ENCODE measurements around the gene MYH3.

Gene MYH3

DNA sequence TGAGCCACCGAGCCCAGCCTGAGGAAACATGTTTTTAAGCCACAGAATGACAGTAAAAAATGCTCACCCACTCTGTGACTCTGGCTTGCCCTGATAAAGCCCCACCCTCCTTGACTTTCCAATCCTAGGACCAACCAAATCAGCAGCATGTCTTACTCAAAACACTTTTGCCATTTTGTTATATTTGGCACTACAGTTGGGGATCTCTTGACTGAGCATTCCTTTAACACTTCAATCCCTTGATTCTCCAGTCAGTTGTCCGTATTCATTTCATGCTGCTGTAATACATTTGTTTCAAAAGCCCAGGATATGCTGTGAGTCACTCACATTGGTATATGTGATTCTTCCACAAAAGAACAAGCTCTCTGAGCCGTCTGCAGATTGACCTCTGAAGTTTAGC, 8.2 kb downstream of the MYH3 start:
- DNase-seq (ENCODE audit: low spot score), result no peak

DNA sequence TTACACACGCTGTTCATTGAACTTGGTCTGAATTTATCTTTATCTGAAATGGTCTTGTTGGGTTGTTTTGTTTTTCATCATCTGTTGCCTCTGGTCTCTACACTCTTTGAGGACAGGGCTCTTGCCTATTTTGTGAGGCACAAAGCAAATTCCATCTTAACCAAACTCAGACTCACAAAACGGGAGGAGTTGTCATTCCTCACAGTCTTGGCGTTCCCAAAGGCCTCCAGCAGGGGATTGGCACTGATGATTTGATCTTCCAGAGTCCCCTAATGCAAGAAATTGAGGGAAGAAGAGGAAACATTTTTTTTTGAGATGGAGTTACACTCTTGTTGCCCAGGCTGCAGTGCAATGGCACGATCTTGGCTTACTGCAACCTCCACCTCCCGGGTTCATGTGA, 8.7 kb downstream of the MYH3 start:
- DNase-seq (ENCODE audit: low spot score), result no peak

DNA sequence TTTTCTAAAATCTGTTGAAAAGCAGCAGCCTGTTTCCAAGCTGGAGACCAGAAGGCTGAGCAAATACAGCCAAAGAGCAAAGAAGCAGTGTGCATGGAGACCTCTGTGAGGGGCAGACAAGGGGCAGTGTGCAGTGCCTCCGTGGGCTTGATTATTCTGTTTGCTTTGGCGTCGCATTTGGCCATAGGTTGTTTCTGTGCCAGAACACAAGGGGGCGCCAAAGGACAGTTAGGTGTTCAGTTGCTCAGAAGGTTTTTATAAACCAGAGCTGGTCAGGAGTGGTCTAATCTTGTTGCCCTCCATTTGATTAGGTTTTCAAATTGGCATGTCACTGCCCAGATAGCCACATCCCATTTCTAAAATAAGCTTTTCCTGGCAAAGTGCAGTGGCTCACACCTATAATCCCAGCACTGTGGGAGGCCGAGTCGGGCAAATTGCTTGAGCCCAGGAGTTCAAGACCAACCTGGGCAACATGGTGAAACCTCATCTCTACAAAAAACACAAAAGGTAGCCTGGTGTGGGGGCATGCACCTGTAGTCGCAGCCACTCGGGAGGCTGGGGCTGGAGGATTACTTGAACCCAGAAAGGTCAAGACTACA, 10.6 kb downstream of the MYH3 start:
- peak; percentile 73 for DNase-seq (ENCODE audit: low spot score)

DNA sequence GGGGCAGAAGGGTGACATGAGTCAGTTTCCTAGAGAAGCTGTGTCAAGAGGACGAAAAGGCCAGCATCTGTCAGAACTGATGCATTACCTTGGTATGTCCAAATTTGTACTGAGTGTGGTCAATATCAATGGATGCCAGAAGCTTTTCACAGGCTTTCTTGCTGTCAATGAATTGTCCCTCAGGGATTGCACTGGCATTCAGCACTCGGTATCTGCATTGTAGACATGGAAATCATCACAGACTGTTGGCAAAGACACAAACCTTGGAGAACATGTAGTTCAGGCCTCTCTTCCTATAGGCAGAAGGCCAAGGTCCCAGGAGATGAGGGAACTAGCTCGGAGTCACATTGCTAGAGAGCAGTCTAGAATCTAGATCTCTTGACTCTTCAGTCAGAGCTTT, 16.6 kb downstream of the MYH3 start:
- no peak for DNase-seq (ENCODE audit: low spot score)

DNA sequence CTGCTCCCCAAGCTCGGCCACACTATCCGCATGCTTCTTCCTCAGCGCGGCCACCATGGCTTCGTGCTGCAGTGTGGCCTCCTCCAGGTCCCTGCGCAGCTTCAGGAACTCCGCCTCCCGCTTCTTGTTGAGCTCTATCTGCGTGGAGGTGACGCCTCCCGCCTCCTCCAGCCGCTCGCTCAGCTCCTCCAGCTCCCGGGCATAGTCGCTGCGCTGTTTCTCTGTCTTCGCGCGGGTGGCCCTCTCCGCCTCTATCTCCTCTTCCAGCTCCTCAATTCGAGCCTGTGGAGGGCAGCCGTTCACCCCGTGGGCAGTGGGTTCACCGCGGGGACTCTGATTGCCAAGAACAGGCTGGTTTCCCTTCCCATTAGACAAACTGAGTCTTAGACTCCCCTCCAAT, 19.0 kb downstream of the MYH3 start:
- DNase-seq (ENCODE audit: low spot score), result no peak

DNA sequence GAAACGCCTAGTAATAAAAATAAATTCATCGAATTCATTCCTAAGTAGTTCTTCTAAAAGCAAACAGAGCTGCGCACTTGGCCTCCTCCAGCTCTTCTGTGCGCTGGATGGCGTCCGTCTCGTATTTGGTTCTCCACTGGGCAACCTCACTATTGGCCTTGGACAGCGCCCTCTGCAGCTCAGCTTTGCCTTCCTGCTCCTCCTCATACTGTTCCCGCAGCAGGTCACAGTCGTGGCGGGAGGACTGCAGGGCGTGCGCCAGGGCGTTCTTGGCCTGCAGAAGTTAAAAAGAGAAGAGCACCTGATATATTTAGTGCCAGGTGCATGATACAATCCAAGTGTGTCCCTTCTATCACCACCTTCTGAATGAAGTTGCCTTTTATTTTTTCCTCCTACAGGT, 21.8 kb downstream of the MYH3 start:
- no peak for DNase-seq (ENCODE audit: low spot score)

DNA sequence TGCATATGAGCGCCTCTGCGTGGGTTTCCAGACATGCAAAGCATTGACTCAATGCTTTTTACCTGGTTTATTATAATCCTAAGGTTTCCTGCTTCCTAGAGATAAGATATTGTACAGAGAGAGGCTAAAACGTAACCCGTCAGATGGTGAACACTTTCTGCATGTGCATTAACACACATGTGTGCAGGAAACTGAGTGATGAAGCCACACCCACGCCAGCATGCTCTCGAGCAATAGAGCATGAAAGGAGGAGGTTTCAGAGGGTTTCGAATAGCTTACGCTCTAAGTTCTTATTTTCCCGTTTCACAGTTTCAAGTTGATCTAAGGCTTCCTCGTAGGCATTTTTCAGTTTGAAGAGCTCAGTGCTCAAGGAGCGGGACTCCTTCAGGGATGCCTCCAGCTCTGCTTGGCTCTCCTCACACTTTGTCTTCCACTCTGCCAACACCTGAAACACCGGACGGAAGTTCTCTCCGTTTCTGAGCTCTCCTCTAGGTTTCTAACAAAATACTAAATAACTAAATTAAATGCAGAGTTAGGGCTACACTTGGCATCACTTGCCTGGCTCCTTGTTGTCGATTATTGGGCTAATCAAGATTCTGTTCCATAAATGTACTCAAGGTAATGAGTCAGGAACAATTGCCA, 23.2 kb downstream of the MYH3 start:
- DNase-seq (ENCODE audit: low spot score), result no peak

DNA sequence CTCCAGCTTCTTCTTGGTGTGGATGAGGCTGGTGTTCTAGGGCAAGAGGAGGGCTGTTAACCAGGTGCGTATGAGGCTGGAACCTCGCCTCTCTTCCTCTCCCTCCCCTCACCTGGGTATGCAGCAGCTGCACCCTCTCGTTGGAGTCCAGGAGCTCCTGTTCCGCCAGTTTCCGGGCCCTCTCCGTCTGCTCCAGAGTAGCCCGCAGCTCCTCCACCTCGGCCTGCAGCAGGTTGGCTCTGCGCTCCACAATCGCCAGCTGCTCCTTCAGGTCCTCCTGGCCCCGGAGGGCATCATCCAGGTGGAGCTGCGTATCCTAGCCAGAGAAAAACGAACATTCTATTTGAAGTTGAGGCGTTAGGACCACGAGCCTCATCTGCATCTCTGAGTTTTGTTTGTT, 25.4 kb downstream of the MYH3 start:
- no peak for DNase-seq (ENCODE audit: low spot score)

DNA sequence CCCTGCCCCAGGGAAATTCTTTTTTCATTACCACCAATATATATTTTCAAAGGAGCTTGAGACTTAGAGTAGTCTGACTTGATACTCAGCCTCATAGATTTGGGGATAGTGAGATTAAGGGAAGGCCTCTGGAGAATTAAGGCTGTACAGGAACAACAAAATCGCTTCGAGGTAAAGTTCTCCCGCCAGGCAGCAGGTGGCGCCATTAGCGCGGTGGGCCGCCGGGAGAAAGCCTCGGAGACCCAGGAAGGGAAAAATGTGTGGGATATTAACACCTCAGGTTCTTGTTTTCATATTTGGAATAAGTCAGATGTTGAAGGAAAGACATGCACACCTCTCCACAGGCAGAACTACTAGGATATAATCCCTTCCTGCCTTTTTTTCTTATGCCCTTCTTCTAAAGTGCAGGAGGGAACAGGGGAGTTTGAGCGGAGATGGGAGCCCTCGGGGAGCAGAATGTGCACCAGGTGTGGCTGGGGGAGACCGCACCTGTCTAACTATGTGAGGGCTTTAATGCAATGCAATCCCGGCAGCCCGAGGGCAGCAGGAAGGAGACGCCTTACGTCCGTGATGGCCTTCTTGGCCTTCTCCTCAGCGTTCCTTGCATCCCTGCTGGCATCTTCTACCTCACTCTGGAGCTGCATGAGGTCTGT, 25.9 kb downstream of the MYH3 start:
- peak; percentile 22 for DNase-seq (ENCODE audit: low spot score)

DNA sequence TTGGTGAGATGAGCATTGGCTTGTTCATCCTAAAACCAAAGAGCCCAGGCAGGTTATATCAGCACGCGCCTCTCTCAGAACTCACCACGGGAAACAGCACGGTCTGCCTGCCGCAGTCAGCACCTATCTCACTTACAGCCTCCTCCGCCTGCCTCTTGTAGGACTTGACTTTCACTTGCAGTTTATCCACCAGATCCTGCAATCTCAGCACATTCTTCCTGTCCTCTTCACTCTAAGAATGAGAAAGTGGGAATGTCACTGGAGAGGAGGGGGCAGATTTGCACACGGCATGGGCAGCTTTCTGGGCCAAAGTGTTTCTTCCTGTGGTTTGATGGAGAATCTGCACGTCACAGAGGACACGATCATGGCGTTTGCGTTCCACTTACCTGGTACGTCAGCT, 27.4 kb downstream of the MYH3 start:
- no peak for DNase-seq (ENCODE audit: low spot score)

DNA sequence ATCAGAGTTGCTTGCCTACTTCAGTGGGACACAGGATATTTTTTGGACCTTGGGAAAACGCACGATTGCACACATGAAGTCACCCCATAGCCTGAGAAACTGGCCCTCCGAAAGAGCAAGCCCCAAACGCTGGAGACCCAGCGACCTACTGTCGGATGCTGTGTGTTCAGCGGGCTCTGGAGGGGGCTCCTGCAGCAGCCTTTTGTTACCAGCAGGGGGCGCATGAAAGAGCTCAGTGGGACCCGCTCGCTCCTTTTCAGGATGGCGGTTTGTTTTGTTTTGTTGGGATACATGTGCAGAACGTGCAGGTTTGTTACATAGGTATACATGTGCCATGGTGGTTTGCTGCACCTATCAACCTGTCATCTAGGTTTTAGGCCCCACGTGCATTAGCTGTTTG, 28.4 kb downstream of the MYH3 start:
- no peak for DNase-seq (ENCODE audit: low spot score)

DNA sequence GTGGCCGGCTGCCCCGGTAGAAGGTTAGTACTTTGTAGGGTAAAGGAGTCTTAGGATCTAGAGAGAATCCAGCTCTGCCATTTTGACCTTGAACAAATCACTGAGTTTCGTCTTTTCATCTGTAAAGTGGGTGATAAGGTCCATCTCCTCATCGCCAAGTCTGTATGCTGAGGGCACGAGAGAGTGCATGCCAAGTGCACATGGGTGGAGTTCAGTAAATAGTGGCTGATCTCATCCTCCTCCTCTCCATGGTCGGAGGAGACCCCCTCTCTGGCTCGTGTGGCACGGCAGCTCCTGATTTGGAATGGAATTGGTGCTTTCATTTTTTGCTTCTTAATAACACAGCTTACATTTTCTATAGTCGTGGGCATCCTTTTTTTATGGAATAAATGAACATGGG, 30.7 kb downstream of the MYH3 start:
- DNase-seq (ENCODE audit: low spot score), result no peak

DNA sequence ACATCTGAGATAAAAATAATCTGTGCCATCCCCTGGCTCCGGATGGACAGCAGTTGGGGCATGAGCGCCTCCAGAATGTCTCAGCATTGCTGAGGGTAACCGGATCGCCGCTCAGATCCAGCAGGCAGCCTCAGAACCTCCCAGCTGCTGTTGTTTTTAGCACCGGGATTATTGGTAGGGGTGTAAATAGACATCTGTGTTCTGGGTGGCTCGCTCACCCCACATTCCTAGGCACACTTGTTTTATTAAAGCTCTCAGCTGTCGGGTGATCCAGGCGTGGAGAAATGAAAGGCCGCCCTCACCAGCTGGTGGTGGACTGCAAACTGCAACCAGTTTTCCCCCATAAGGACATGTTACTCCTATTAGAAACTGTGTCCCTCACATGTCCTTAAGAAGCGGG, 32.1 kb downstream of the MYH3 start:
- DNase-seq (ENCODE audit: low spot score), result no peak

DNA sequence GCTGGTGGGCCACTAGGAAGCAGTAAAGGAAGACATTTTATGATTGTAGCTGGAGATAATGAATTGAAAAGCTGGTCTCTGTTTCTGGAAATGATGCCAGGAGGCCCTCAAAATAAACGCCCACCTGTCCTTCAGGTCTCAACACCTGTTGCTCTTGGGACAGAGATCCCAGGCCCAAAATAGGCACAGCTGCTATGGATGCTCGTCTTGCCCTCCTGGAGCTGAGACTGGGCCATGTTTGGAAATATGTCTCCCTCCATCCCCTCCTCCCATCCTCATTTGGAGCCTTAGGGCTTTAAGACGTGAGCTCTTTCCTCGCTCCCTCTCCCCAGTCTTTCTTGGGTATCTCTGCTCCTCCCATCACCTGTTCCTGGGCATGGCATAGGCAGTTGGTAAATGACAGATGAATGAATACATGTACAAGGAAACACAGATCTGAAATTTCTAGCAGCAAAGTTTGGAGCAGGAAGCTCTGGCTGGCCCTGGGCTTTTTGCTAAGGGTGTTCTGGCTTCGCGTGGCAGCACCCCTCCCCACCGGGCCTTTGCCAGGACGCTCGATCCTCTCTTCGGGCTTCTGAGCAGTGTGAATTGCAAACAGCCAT, 33.3 kb downstream of the MYH3 start:
- no peak for DNase-seq (ENCODE audit: low spot score)

DNA sequence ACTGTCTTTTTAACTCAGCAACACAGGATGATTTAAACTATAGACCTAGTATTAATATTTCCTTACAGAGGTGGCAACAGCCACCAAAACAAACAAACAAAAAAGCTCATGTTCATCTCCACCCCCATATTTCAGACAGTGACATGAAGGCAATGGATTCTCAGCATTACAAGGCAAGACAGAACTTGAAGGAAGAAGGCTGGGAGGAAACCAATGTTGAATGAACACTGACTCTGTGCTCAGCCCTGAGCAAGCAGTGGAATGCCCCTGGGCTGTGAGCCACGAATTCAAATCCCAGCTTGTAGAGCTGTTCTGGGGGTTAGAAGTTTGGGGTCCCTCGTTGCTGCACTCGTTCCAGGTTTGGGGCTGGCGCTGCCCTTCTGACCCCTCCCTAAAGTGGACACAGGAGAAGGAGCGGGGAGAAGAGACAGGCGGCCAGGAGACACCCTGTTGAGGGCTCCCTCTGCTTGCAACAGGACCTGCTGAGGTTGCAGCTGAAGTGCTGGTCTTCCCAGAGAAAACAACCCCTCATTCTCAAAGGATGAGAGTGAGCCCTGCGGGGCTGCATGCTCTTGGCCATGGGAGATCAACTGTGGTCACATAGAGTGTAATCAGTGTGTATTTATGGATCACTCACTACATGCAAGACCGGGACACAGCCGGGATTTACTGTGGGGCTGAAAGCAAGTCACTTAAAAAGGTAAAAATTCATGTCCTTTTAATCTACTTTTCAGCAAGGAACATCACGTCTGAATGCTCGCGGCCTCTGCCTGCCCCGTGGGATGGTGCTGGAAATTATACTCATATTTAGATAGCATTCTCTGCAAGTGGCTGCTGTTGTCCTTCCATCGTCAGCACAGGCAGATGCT, 34.3 kb downstream of the MYH3 start:
- no peak for DNase-seq (ENCODE audit: low spot score)

DNA sequence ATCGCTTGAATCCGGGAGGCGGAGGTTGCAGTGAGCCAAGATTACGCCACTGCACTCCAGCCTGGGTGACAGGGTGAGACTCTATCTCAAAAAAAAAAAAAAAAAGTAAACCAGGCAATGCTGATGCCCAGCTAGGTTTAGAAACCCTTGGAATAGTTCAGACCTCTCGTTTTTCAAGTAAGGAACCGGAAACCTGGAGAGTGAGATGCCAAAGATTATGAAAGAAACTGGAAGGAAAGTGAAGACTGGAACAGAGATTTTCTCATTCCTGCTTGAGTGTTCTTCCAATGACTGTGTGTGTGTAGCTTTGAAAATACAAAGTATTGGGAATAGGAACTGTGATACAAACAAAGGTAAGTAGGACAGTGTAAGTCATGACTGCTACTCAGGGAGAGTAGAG, 35.7 kb downstream of the MYH3 start:
- no peak for DNase-seq (ENCODE audit: low spot score)

DNA sequence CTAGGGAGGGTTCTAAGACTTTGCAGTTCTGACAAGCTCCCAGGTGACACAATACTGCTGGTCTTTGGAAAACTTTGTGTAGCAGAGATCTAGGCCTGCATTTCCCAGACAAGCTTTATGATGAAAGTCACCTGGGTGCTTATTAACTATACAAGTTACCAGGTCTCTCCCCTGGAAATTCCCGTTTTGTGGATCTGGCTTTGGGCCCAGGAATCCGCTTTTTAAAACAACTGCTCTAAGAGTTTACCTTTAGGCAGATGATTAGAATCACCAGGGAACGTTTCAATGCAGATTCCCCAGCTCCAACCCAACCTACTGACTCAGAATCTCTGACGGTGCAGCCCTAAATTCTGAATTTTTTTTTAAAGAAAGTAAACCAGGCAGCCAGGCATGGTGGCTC, 36.3 kb downstream of the MYH3 start:
- DNase-seq (ENCODE audit: low spot score), result no peak

DNA sequence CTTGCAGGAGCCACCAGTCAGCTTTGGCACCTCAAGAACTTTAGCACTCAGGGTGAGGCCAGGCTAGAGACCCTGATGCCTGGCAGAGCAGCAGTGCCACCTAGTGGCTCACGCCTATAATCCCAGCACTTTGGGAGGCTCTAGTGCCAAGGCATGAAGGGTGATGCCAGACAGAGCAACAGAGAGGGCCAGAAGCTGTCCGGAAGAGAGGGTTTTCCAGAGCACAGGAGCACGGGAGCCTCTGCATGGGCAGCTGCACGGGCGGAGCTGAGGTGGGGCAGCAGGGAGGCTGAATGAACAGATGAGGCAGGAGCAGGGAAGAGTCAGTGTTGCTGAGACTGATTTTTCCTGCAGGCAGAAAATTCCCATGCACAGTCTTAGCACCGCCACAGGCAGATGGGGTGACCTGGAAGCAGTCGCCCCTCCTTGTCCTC, 38.9 kb downstream of the MYH3 start:
- DNase-seq (ENCODE audit: low spot score), result peak; percentile 55

DNA sequence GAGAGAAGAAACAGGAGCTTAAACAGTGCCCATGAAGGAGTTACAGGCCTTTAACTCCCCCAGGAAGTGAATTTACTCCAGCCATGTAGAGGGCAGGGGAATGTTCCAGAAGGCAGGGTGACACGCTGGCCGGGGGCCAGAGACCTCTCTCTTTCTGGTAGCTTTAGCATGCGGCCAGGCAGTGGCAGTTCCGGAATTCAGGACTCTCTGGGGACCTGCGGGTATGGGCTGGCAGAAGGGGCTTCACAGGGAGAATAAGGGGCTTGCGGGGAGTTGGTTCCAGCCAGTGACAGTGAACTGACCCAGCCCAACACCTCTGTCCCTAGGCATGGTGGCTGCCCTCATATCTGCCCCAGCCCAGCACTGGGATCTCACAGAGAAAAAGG, 40.0 kb downstream of the MYH3 start:
- DNase-seq (ENCODE audit: low spot score), result no peak

DNA sequence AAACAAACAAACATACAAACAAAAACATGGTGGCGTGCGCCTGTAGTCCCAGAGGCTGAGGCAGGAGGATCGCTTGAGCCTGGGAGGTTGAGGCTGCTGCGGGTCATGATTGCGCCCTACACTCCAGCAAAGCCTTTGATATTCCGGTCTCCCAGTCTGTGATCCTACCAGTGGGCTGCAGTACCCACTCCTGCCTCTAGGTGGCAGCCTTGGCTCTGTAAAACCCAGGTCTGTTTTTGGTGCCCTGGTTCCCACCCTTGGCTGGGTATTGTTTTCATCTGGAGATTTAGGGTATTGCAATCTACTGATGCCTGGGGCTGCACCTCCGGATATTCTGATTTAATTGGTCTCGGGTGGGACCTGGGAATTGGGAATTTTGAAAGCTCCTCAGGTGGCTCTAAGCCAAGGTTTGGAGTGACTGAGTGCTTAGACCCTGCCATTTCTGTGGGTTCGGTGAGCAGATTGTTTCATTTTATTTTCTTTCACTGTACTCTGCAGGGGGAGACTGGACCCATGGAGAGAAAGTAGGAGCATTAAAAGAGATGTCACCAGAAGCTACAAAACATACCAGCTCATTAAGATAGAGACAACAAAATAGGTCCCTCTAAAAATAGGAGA, 40.5 kb downstream of the MYH3 start:
- peak; percentile 66 for DNase-seq (ENCODE audit: low spot score)

DNA sequence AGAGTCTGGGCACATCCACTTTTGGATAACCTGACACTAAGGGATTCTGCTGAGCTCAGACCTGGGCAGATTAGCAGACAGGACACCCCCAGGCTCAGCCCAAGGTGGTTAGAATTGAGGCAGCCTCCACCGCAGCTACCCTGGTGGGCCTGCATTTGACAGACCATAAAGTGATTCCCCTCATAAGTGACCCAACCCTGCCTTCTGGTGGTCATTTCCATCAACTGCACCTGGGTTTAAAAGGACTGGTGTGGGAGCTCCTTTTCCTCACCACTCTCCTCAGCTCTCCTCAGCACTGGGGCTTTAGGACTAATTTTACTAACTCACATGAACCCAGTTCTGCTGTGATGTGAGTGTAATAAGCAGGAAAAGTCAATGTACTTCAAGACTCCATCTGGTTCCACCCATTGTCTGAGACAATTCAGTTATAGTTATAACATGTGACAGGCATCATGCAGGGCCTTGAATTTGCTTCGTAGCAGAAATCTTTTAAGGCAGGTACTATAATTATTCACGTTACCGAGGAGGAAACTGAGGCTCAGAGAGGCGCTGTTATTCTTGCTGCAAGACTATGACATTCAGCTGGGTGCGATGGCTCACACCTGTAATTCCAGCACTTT, 42.5 kb downstream of the MYH3 start:
- peak; percentile 20 for DNase-seq (ENCODE audit: low spot score)

Measured in CD4-positive, alpha-beta T cell treated with Interleukin-2 at 100 ng/mL for 4 hours (primary cell).